Testis (tissue), 3 donors: Measurements from ENCODE around the gene ALX3. TPM values are rescaled to one million over a fixed set of nuclear protein-coding genes. Genes with fewer than 3 reads are reported as not detected.

Source experiments
- polyA plus RNA-seq: library from polyadenylated mRNA; stranded (reverse); fragments of 350-450 nt; fragmentation: Illumina TruSeq; extraction: RNeasy Lipid Tissue Mini Kit (QIAGEN cat#74804); gene quantifications from one replicate; pipeline ENCODE4 v1.2.3, GENCODE V29; 2014; ENCODE audit warnings: low read depth, low replicate concordance; ENCODE audit not compliant: insufficient read depth
- total RNA-seq, 2 donors: library from RNA; depleted of rRNA; stranded (reverse); fragments of >200 nt; gene quantifications; one replicate each; pipeline ENCODE4 v1.2.3, GENCODE V29; 2016

Gene ALX3
- total and polyA plus RNA-seq, 3 donors from 2014 or later = 0.31 to 0.79 (median 0.49) TPM

Other genes starting within 250 kb of the ALX3 start
- 10 to 100 TPM in 1 of 2 donors, 1 to 10 TPM in 1; 9.8 to 10.9 TPM for gene CSF1, start 159.8 kb downstream of the ALX3 start, total RNA-seq
- gene CSF1, start 159.8 kb downstream of the ALX3 start, polyA plus RNA-seq = 14.2 TPM
- 10 to 100 TPM; 48.5 to 59.1 TPM for gene AHCYL1, start 85.9 kb downstream of the ALX3 start, total RNA-seq
- 64.3 TPM for gene AHCYL1, start 85.9 kb downstream of the ALX3 start, polyA plus RNA-seq
- gene STRIP1, start 36.0 kb downstream of the ALX3 start, total RNA-seq = 100 to 1,000 TPM in 1 of 2 donors, 10 to 100 TPM in 1; 85.8 to 103 TPM
- 49.9 TPM for gene STRIP1, start 36.0 kb downstream of the ALX3 start, polyA plus RNA-seq
- 10 to 100 TPM; 34.1 to 95.5 TPM for gene UBL4B, start 41.8 kb upstream of the ALX3 start, total RNA-seq
- 105 TPM for gene UBL4B, start 41.8 kb upstream of the ALX3 start, polyA plus RNA-seq
- 1 to 10 TPM; 4.5 to 5.3 TPM for gene SLC6A17, start 79.8 kb upstream of the ALX3 start, total RNA-seq
- gene SLC6A17, start 79.8 kb upstream of the ALX3 start, polyA plus RNA-seq = 3.6 TPM
- 10 to 100 TPM; 21.7 to 24.8 TPM for gene KCNC4, start 139.6 kb upstream of the ALX3 start, total RNA-seq
- gene KCNC4, start 139.6 kb upstream of the ALX3 start, polyA plus RNA-seq = 9.5 TPM